ENCODE data around the gene DYNC1LI2. TPM values are rescaled to one million over a fixed set of nuclear protein-coding genes. Genes with fewer than 3 reads are reported as not detected.
"Not testable (repeated sequence)": the region's sequence is repeated elsewhere in the genome, so short reads cannot be mapped to it uniquely, and the experiment has no call there.

DYNC1LI2 gene
- total RNA-seq, 2 donors from 2014 or later = 51.6 to 61.4 TPM

GRCh38 chr16:66690106-66690847, 61.1 kb downstream of the DYNC1LI2 start:
- Mint-ChIP-seq H3K27ac (no peak overlapping the region), H3K9me3 (no peaks in the 10 kb centered on the region), H3K36me3 (no peaks in the 10 kb centered on the region)
- no peak for ATAC-seq
- DNase-seq (ENCODE audit: low spot score in 2 of 2) = no peak

DNA sequence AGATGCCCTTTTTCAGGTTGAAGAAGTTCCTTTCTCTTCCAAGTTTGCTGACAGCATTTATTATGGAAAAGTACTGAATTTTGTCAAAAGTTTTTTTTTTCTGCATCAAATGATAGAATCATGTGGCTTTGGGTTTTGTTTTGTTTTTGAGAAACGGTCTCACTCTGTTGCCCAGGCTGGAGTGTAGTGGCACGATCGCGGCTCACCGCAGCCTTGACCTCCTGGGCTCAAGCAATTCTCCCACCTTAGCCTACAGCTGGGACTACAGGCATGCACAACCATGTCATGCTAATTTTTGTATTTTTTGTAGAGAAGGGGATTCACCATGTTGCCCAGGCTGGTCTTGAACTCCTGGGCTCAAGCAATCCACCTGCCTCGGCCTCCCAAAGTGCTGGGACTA, 62.1 kb downstream of the DYNC1LI2 start:
- H3K9me3 Mint-ChIP-seq = no peaks in the 10 kb centered on the region
- DNase-seq (ENCODE audit: low spot score in 2 of 2) (no peak), ATAC-seq (no peak)
- no peaks in the 10 kb centered on the region for H3K36me3 Mint-ChIP-seq
- no peak overlapping the region for H3K27ac Mint-ChIP-seq

DNA sequence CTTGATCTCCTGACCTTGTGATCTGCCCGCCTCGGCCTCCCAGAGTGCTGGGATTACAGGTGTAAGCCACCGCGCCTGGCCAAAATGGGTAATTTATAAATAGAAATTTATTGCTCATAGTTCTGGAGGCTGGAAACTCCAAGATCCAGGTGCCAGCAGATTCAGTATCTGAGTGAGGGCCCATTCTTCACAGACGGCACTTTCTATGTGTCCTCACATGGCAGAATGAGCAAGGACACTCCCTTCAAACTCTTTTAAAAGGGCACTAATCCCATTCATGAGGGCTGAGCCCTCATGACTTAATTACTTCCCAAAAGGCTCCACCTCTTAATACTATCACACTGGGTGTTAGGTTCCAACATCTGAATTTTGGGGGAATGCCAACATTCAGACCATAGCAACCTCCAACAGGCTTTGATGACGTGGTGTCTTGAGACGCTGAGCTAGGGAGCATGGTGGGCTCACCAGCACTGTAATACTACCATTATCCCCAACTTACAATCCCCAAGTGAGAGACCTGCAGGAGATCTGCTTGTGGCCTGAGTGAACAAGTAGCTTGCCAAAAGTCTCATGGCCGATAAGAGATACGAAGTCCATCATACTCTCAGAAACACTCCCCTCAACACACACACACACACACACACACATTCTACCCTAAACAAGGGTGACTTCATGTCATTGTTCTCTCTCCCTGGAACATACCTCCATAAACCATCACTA, 63.3 kb downstream of the DYNC1LI2 start:
- no peaks in the 10 kb centered on the region for H3K9me3 Mint-ChIP-seq
- no peak for DNase-seq (ENCODE audit: low spot score in 2 of 2)
- no peak for ATAC-seq
- no peak overlapping the region for H3K27ac Mint-ChIP-seq
- no peaks in the 10 kb centered on the region for H3K36me3 Mint-ChIP-seq

GRCh38 chr16:66685501-66686115, 65.8 kb downstream of the DYNC1LI2 start:
- H3K9me3 Mint-ChIP-seq; H3K36me3 Mint-ChIP-seq; DNase-seq (ENCODE audit: low spot score in 2 of 2); H3K27ac Mint-ChIP-seq; ATAC-seq: not testable (repeated sequence)

GRCh38 chr16:66682271-66682670, 69.1 kb downstream of the DYNC1LI2 start:
- ATAC-seq (no peak), DNase-seq (ENCODE audit: low spot score in 2 of 2) (no peak)
- H3K36me3 Mint-ChIP-seq = no peaks in the 10 kb centered on the region
- H3K9me3 Mint-ChIP-seq = no peaks in the 10 kb centered on the region
- H3K27ac Mint-ChIP-seq = no peak overlapping the region

DNA sequence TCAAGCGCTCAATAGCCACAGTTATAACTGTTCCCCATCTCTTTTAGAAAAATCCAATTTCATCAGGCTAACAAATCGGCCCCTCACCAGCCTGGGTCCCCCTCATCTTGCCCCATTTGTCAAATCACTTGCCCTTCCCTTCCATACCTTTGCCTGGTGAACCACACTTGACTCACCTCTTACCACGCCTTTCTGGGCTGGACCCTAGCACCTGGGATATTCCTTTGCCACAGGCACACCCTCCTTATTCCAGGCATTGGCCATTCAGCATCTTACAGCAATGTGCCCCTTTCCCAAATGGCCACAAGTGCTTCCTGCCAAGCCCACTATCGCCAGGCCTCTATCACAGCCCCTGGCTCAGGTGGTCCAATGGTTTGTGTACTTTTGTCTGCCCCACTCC, 69.7 kb downstream of the DYNC1LI2 start:
- no peak for ATAC-seq
- no peak for DNase-seq (ENCODE audit: low spot score in 2 of 2)
- Mint-ChIP-seq H3K9me3 (no peaks in the 10 kb centered on the region), H3K27ac (peak overlapping the region in 1 of 2 donors; percentile 15), H3K36me3 (no peaks in the 10 kb centered on the region)

DNA sequence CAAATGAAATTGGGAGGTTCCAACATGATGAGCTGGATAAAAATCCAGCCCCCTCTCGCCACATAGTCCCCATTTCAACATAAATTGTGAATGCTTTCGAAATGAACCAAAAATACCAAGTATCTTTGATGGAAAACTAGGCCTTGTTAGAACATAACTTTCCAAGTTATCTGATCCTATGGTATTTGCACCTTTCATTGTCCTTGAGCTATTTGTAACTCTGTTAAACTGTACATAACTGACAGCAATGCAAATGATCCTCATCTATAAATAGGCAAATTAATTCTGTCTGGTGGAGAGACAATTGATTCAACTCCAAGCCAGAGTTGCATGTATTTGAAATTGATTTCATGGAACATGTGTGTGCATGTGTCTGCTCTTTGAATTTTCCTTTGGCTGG, 73.1 kb downstream of the DYNC1LI2 start:
- no peak overlapping the region for H3K27ac Mint-ChIP-seq
- DNase-seq (ENCODE audit: low spot score in 2 of 2) (no peak), ATAC-seq (no peak)
- H3K9me3 Mint-ChIP-seq = no peaks in the 10 kb centered on the region
- no peaks in the 10 kb centered on the region for H3K36me3 Mint-ChIP-seq

DNA sequence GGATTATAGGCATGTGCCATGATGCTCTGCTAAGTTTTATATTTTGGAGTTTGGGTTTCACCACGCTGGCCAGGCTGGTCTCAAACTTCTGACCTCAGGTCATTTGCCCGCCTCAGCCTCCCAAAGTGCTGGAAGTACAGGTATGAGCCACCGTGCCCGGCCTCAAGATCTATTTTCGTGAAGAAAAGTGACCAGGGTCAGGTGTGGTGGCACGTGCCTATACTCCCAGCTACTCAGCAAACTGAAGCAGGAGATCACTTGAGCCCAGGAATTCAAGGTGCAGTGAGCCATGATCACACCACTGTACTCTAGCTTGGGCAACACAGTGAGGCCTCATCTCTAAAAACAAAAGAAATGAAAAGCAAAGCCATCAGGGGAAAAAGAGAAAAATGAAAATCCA, 73.6 kb downstream of the DYNC1LI2 start:
- Mint-ChIP-seq H3K27ac (peak overlapping the region in 1 of 2 donors; percentile 89), H3K9me3 (no peaks in the 10 kb centered on the region), H3K36me3 (no peaks in the 10 kb centered on the region)
- no peak for DNase-seq (ENCODE audit: low spot score in 2 of 2)
- ATAC-seq = no peak

DNA sequence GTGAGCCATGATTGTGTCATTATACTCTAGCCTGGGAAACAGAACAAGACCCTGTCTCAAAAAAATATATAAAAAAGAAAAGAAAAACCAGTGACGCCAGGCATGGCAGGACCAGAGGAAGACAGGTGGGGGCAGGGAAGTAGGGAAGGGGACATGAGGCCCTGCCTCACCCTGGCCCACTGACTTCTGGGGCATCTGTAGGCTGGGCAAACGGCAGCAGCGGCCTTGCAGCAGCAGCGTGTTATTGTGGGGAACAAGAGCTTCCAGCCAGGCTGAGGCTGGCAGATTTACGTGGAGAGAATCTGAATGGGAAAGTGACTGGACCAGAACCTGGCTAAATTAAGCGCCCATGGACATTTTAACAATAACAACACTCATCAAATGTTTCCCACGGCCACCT, 74.2 kb downstream of the DYNC1LI2 start:
- DNase-seq (ENCODE audit: low spot score in 2 of 2) = no peak
- Mint-ChIP-seq H3K9me3 (no peaks in the 10 kb centered on the region), H3K36me3 (no peaks in the 10 kb centered on the region), H3K27ac (no peak overlapping the region)
- no peak for ATAC-seq

- DNase-seq (ENCODE audit: low spot score in 2 of 2) (no peak), ATAC-seq (no peak)
- Mint-ChIP-seq H3K36me3 (no peaks in the 10 kb centered on the region), H3K9me3 (no peaks in the 10 kb centered on the region), H3K27ac (no peak overlapping the region)
Observed at GRCh38 chr16:66676599-66676998, 74.8 kb downstream of the DYNC1LI2 start.

DNA sequence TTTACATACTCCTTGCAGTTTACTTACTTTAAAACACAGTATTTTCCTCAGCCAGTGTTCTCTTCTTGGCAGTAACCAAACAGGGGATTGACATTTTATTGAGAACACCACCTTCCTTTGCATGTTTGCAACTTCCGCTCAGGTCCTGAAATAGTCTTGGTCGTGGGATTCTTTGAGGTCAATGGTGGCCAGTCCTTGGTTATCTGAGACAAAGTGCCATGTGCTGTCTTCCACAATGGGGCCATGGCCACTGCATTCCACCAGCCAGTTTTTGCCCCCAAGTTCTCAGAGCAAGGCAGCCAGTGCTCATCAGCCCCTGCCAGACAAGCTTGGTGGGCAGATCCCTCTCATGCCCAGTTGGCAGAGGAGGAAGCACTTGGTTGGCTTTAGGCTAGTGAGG, 77.7 kb downstream of the DYNC1LI2 start:
- no peaks in the 10 kb centered on the region for H3K9me3 Mint-ChIP-seq
- H3K36me3 Mint-ChIP-seq = no peaks in the 10 kb centered on the region
- no peak for DNase-seq (ENCODE audit: low spot score in 2 of 2)
- no peak for ATAC-seq
- H3K27ac Mint-ChIP-seq = no peak overlapping the region

Other genes with a start within 250 kb of the DYNC1LI2 start
- 1 to 10 TPM; 2.7 to 9.1 TPM for gene TK2, start 201.5 kb downstream of the DYNC1LI2 start, total RNA-seq
- gene CKLF, start 199.0 kb downstream of the DYNC1LI2 start, total RNA-seq = 100 to 1,000 TPM; 117 to 136 TPM
- 10 to 100 TPM; 13.0 to 13.1 TPM for gene CMTM1, start 185.2 kb downstream of the DYNC1LI2 start, total RNA-seq
- 1 to 10 TPM in 1 of 2 donors, under 1 TPM in 1; 0.87 to 1.1 TPM for gene CMTM2, start 172.1 kb downstream of the DYNC1LI2 start, total RNA-seq
- 10 to 100 TPM; 40.0 to 74.0 TPM for gene CMTM3, start 146.9 kb downstream of the DYNC1LI2 start, total RNA-seq
- gene CMTM4, start 54.9 kb downstream of the DYNC1LI2 start, total RNA-seq = 1 to 10 TPM; 2.4 to 3.3 TPM
- not detected for gene TERB1, start 50.0 kb upstream of the DYNC1LI2 start, total RNA-seq
- gene NAE1, start 79.4 kb upstream of the DYNC1LI2 start, total RNA-seq = 100 to 1,000 TPM in 1 of 2 donors, 10 to 100 TPM in 1; 93.9 to 121 TPM
- gene CA7, start 92.8 kb upstream of the DYNC1LI2 start, total RNA-seq = not detected
- 10 to 100 TPM; 28.7 to 65.1 TPM for gene PDP2, start 128.9 kb upstream of the DYNC1LI2 start, total RNA-seq
- gene CDH16, start 167.3 kb upstream of the DYNC1LI2 start, total RNA-seq = not detected
- 1 to 10 TPM in 1 of 2 donors, under 1 TPM in 1; 0.99 to 3.8 TPM for gene RRAD, start 173.9 kb upstream of the DYNC1LI2 start, total RNA-seq
- gene CIAO2B, start 182.8 kb upstream of the DYNC1LI2 start, total RNA-seq = 100 to 1,000 TPM; 169 to 196 TPM
- 10 to 100 TPM; 26.2 to 29.8 TPM for gene CES2, start 183.9 kb upstream of the DYNC1LI2 start, total RNA-seq
- gene CES3, start 209.7 kb upstream of the DYNC1LI2 start, total RNA-seq = 1 to 10 TPM in 1 of 2 donors, under 1 TPM in 1; 0.73 to 6.8 TPM
- 10 to 100 TPM in 1 of 2 donors, 1 to 10 TPM in 1; 8.2 to 21.3 TPM for gene CES4A, start 237.0 kb upstream of the DYNC1LI2 start, total RNA-seq

All from activated naive CD4-positive, alpha-beta T cell treated with anti-CD3 and anti-CD28 coated beads, Interleukin-2, amount 50 U/mL, for 72 hours (primary cell).